Tibial artery (tissue), 4 donors: ENCODE results near the gene SMIM35.

ENCODE experiments used
- DNase-seq, 2 donors: peaks; one replicate each; pipeline ENCODE4 v3.0.0-alpha.2; 2019
- H3K27ac ChIP-seq, 2 donors: fragments of 200-600 bp; sonication (generic) in 1 of 2; 1 replicate in 1 of 2; 2 replicates in 1 of 2; pipeline ENCODE4 v1.5.1; 2018 to 2019; ENCODE audit warnings: mild to moderate bottlenecking in 1 of 2
- H3K27me3 ChIP-seq, 2 donors: fragments of 200-600 bp; sonication (generic) in 1 of 2; one replicate each; pipeline versions ENCODE4 v1.5.1 to v1.6.0; 2016 to 2019
- H3K36me3 ChIP-seq, 3 donors: fragments of 200-600 bp; sonication (generic) in 2 of 3; one replicate each; pipeline ENCODE4 v1.5.1; 2016 to 2019; ENCODE audit warnings: mild to moderate bottlenecking in 2 of 3
- H3K4me1 ChIP-seq, 4 donors: fragments of 200-600 bp; sonication (generic) in 2 of 4; 1 replicate in 3 of 4; 2 replicates in 1 of 4; pipeline ENCODE4 v1.5.1; 2016 to 2019
- H3K4me3 ChIP-seq, 2 donors: fragments of 200-600 bp; sonication (generic) in 1 of 2; 1 replicate in 1 of 2; 2 replicates in 1 of 2; pipeline ENCODE4 v1.5.1; 2018 to 2019; ENCODE audit warnings: mild to moderate bottlenecking in 2 of 2
- H3K9me3 ChIP-seq, 3 donors: fragments of 200-600 bp; sonication (generic) in 1 of 3; one replicate each; pipeline ENCODE4 v1.5.1; 2016 to 2019
- CTCF ChIP-seq, 2 experiments: fragments of 200-600 bp in 1 of 2; fragments of 450-650 bp in 1 of 2; IDR thresholded peaks; one replicate each; pipeline ENCODE4 v1.5.1; 2017 to 2019; ENCODE audit warnings: antibody characterized with exemption in 2 of 2, mild to moderate bottlenecking in 1 of 2, moderate library complexity in 1 of 2
- intact Hi-C: fragments of 100-400 bp; cut with DNase I; formaldehyde crosslinking; loops from one replicate; pipeline ENCODE4 v1.15.0; 2023; ENCODE audit warnings: low total_unique reads

SMIM35 gene

GRCh38 chr11:118091690-118092089, 4.9 kb upstream of the SMIM35 start:
- Histone ChIP-seq H3K4me3 (no peak overlapping the region), H3K27ac (no peak overlapping the region), H3K27me3 (peaks cover 0 to 13% of the 10 kb centered on the region in 2 donors), H3K9me3 (peaks cover 0 to 8% (median 0%) of the 10 kb centered on the region in 3 donors), H3K4me1 (no peaks in the 10 kb centered on the region), H3K36me3 (no peaks in the 10 kb centered on the region)
- no peak for TF ChIP-seq CTCF (IDR thresholded peaks at IDR 0.05)
- intact Hi-C loops = no loop called here
- DNase-seq = no peak

DNA sequence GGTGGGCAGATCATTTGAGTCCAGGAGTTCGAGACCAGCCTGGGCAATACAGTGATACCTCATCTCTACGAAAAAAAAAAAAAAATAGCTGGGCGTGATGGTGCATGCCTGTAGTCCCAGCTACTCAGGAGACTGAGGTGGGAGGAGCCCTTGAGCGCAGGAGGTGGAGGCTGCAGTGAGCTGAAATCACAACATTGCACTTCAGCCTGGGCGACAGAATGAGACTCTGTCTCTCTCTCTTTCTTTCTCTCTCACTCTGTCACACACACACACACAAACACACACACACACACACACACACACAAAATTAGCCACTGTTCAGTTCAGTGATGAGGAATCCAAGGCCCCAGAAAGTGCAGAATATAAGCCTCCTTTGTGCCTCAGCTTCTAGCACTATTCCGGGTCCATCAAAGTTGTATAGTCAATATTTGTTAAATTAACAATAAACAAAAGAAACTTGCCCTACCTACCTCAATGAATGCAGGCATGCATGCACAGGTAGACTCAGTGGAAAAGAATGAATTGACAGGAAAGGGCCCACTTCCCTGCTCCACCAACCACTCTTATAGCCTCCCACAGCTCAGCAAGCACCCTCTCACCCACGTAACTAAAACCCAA, 3.9 kb upstream of the SMIM35 start:
- intact Hi-C loops = no loop called here
- H3K27me3 ChIP-seq = peaks cover 0 to 15% of the 10 kb centered on the region in 2 donors
- no peaks in the 10 kb centered on the region for H3K4me1 ChIP-seq

GRCh38 chr11:118088531-118088930, 1.8 kb upstream of the SMIM35 start:
- peaks cover 0 to 15% of the 10 kb centered on the region in 2 donors for H3K27me3 ChIP-seq
- peaks cover 0 to 6% (median 0%) of the 10 kb centered on the region in 4 donors for H3K4me1 ChIP-seq
- no peak overlapping the region for H3K27ac ChIP-seq
- peaks cover 0 to 8% (median 0%) of the 10 kb centered on the region in 3 donors for H3K9me3 ChIP-seq
- DNase-seq = peak in 1 of 2 donors; percentile 33
- H3K4me3 ChIP-seq = no peak overlapping the region
- intact Hi-C loops = no loop called here
- no peaks in the 10 kb centered on the region for H3K36me3 ChIP-seq
- TF ChIP-seq CTCF (IDR thresholded peaks at IDR 0.05) = no peak

More for the DNA sequence above, 3.9 kb upstream of the SMIM35 start:
- Histone ChIP-seq H3K27ac (no peak overlapping the region), H3K9me3 (peaks cover 0 to 8% (median 0%) of the 10 kb centered on the region in 3 donors), H3K36me3 (no peaks in the 10 kb centered on the region), H3K4me3 (no peak overlapping the region)
- TF ChIP-seq CTCF (IDR thresholded peaks at IDR 0.05) = no peak
- DNase-seq = no peak

- Histone ChIP-seq H3K27me3 (peaks cover 0 to 15% of the 10 kb centered on the region in 2 donors), H3K4me1 (peaks cover 0 to 6% (median 0%) of the 10 kb centered on the region in 4 donors), H3K36me3 (no peaks in the 10 kb centered on the region), H3K9me3 (peaks cover 0 to 8% (median 0%) of the 10 kb centered on the region in 3 donors), H3K27ac (no peak overlapping the region), H3K4me3 (no peak overlapping the region)
- DNase-seq = no peak
- no peak for TF ChIP-seq CTCF (IDR thresholded peaks at IDR 0.05)
- intact Hi-C loops = no loop called here
Measured at GRCh38 chr11:118087931-118088330, 1.2 kb upstream of the SMIM35 start.

DNA sequence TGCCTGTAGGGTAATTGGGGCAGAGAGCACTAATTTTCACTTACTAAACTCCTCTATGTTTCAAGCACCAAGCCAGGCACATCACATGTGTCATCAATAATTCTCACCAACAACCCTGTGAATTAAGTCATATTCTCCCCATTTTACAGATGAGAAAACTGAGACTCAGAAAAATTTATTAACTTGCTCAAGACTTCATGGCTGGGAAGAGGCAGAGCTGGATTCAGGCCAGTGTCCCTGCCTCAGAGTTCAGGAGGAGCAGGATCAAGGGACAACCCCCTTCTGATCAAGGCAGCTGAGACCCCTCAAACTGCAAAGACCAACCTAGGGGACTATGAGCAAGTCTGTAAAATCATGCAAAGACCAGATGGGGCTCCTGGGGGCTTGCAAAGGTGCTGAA, 2.1 kb downstream of the SMIM35 start:
- intact Hi-C loops = no loop called here

More for the DNA sequence above, 2.1 kb downstream of the SMIM35 start:
- no peak for TF ChIP-seq CTCF (IDR thresholded peaks at IDR 0.05)
- Histone ChIP-seq H3K4me1 (peaks cover 0 to 6% (median 0%) of the 10 kb centered on the region in 4 donors), H3K27me3 (peaks cover 0 to 26% of the 10 kb centered on the region in 2 donors), H3K36me3 (no peaks in the 10 kb centered on the region), H3K9me3 (peaks cover 0 to 8% (median 0%) of the 10 kb centered on the region in 3 donors), H3K27ac (no peak overlapping the region), H3K4me3 (no peak overlapping the region)
- no peak for DNase-seq
